CD4-positive, alpha-beta memory T cell (primary cell): Measurements from ENCODE around the gene DHH. TPM values are rescaled to one million over a fixed set of nuclear protein-coding genes. Genes with fewer than 3 reads are reported as not detected.

ENCODE experiments used
- CTCF ChIA-PET: fragments of 350-600 bp; sonication (Branson Sonifier 250); formaldehyde crosslinking; loops from one replicate; lab custom pipeline; 2021; ENCODE audit warnings: inconsistent platforms; ENCODE audit not compliant: partially characterized antibody; lab: Charles Lee
- POLR2A ChIA-PET: fragments of 350-600 bp; sonication (Branson Sonifier 250); formaldehyde crosslinking; loops from one replicate; lab custom pipeline; 2021; ENCODE audit not compliant: partially characterized antibody; lab: Charles Lee
- DNase-seq, 5 donors: peaks; one replicate each; pipeline versions ENCODE4 v3.0.0 to v3.0.0-alpha.2; 2020 to 2022; ENCODE audit warnings: mixed read lengths in 1 of 5
- H3K27ac ChIP-seq: one replicate; pipeline ENCODE4 v1.7.0; 2013; ENCODE audit warnings: low read depth, low read length
- H3K27me3 ChIP-seq: 2 replicates; pipeline ENCODE4 v1.7.0; 2013; ENCODE audit warnings: mild to moderate bottlenecking, low read length, moderate library complexity; ENCODE audit not compliant: insufficient read depth
- H3K36me3 ChIP-seq: 2 replicates; pipeline ENCODE4 v1.7.0; 2013; ENCODE audit warnings: mild to moderate bottlenecking, low read length, moderate library complexity; ENCODE audit not compliant: insufficient read depth
- H3K4me1 ChIP-seq: 2 replicates; pipeline ENCODE4 v1.7.0; 2013; ENCODE audit warnings: mild to moderate bottlenecking, low read length, moderate library complexity; ENCODE audit not compliant: insufficient read depth
- H3K4me3 ChIP-seq, 2 donors: one replicate each; pipeline ENCODE4 v1.7.0; 2013; ENCODE audit warnings: low read length in 2 of 2, mild to moderate bottlenecking in 1 of 2
- H3K9me3 ChIP-seq, 2 donors: one replicate each; pipeline ENCODE4 v1.7.0; 2013; ENCODE audit warnings: low read length in 2 of 2, control low read depth in 1 of 2; ENCODE audit not compliant: control insufficient read depth in 1 of 2
- H3K27ac Mint-ChIP-seq, 7 donors: one replicate each; pipeline ENCODE4 v1.8.0; 2020 to 2021; ENCODE audit warnings: mixed read lengths in 7 of 7, mild to moderate bottlenecking in 6 of 7, inconsistent platforms in 3 of 7, moderate library complexity in 3 of 7
- H3K27me3 Mint-ChIP-seq, 2 donors: one replicate each; pipeline ENCODE4 v1.8.0; 2020 to 2021; ENCODE audit warnings: mixed read lengths in 2 of 2
- H3K36me3 Mint-ChIP-seq, 2 donors: one replicate each; pipeline ENCODE4 v1.8.0; 2020 to 2021; ENCODE audit warnings: mixed read lengths in 2 of 2, inconsistent platforms in 1 of 2, mild to moderate bottlenecking in 1 of 2
- H3K4me1 Mint-ChIP-seq, 4 donors: one replicate each; pipeline ENCODE4 v1.8.0; 2020 to 2021; ENCODE audit warnings: mixed read lengths in 4 of 4, mild to moderate bottlenecking in 1 of 4
- H3K4me3 Mint-ChIP-seq, 8 donors: one replicate each; pipeline ENCODE4 v1.8.0; 2020 to 2021; ENCODE audit warnings: mixed read lengths in 8 of 8, mild to moderate bottlenecking in 7 of 8, moderate library complexity in 6 of 8, inconsistent platforms in 3 of 8
- H3K9me3 Mint-ChIP-seq, 8 donors: one replicate each; pipeline ENCODE4 v1.8.0; 2020 to 2021; ENCODE audit warnings: mixed read lengths in 8 of 8, mild to moderate bottlenecking in 5 of 8, inconsistent platforms in 3 of 8, moderate library complexity in 1 of 8
- intact Hi-C: fragments of 100-400 bp; cut with micrococcal nuclease; formaldehyde crosslinking; loops from one replicate; pipeline ENCODE4 v1.15.1; 2023
- polyA plus RNA-seq, 2 donors: library from polyadenylated mRNA; unstranded; fragments of 300-500 nt; fragmentation: Illumina TruSeq; gene quantifications; one replicate each; pipeline ENCODE4 v1.2.3, GENCODE V29; 2021
- total RNA-seq, 2 experiments: library from RNA; stranded (reverse); gene quantifications; one replicate each; pipeline ENCODE4 v1.2.3, GENCODE V29; 2021

Gene DHH
- total and polyA plus RNA-seq, 4 experiments from 2014 or later = 0.35 to 0.44 TPM; not detected in 2

- Histone ChIP-seq H3K27ac (no peak overlapping the region), H3K4me1 (peaks cover 2% of the 10 kb centered on the region), H3K27me3 (no peaks in the 10 kb centered on the region), H3K36me3 (peaks cover 94% of the 10 kb centered on the region), H3K9me3 (no peaks in the 10 kb centered on the region), H3K4me3 (no peak overlapping the region)
- ChIA-PET POLR2A (interaction anchor here (0.7 to 1.2 kb wide), 2 partner anchors 18 to 20 kb away, joined by 3 read pairs; partner anchors contain the start of gene RHEBL1), CTCF (interaction anchor here (2.1 to 4.0 kb wide), 2 partner anchors 14 to 39 kb away, joined by 9 to 20 read pairs; no protein-coding TSS in a partner anchor)
- Mint-ChIP-seq H3K27me3 (no peaks in the 10 kb centered on the region), H3K27ac (no peak overlapping the region), H3K36me3 (peaks cover 60 to 88% of the 10 kb centered on the region in 2 donors), H3K4me3 (no peak overlapping the region), H3K4me1 (peaks cover 6 to 25% (median 8%) of the 10 kb centered on the region in 4 donors), H3K9me3 (no peaks in the 10 kb centered on the region)
- intact Hi-C loops = no loop called here
- DNase-seq = no peak
Measured at GRCh38 chr12:49049566-49050224, 44.9 kb downstream of the DHH start.

- POLR2A ChIA-PET = no interaction called here
- Histone ChIP-seq H3K9me3 (no peaks in the 10 kb centered on the region), H3K27me3 (no peaks in the 10 kb centered on the region), H3K4me3 (no peak overlapping the region), H3K27ac (no peak overlapping the region), H3K4me1 (no peaks in the 10 kb centered on the region), H3K36me3 (peaks cover 94% of the 10 kb centered on the region)
- Mint-ChIP-seq H3K4me1 (peaks cover 3 to 26% (median 7%) of the 10 kb centered on the region in 4 donors), H3K4me3 (peak overlapping the region in 1 of 8 donors; percentile 26), H3K36me3 (peaks cover 64 to 92% of the 10 kb centered on the region in 2 donors), H3K9me3 (no peaks in the 10 kb centered on the region), H3K27ac (peak overlapping the region in 1 of 7 donors; percentile 59), H3K27me3 (no peaks in the 10 kb centered on the region)
- intact Hi-C loops = no loop called here
- CTCF ChIA-PET = interaction anchor here (0.9 to 4.0 kb wide), 4 partner anchors 10 to 40 kb away, joined by 3 to 20 read pairs (median 6); no protein-coding TSS in a partner anchor
- DNase-seq = no peak
Measured at GRCh38 chr12:49048953-49049352, 45.6 kb downstream of the DHH start.

- no peaks in the 10 kb centered on the region for H3K9me3 ChIP-seq
- ChIA-PET CTCF (interaction anchor here (1.0 kb wide), 2 partner anchors 17 to 54 kb away, joined by 3 read pairs; no protein-coding TSS in a partner anchor), POLR2A (interaction anchor here (0.6 to 1.0 kb wide), 3 partner anchors 28 to 53 kb away, joined by 3 to 4 read pairs (median 4); no protein-coding TSS in a partner anchor)
- H3K36me3 ChIP-seq = peaks cover 93% of the 10 kb centered on the region
- H3K4me3 Mint-ChIP-seq = no peak overlapping the region
- H3K27ac Mint-ChIP-seq = peak overlapping the region in 1 of 7 donors; percentile 57
- H3K27me3 Mint-ChIP-seq = no peaks in the 10 kb centered on the region
- no peak for DNase-seq
- peaks cover 3 to 18% (median 6%) of the 10 kb centered on the region in 4 donors for H3K4me1 Mint-ChIP-seq
- H3K4me1 ChIP-seq = no peaks in the 10 kb centered on the region
- H3K27ac ChIP-seq = no peak overlapping the region
- H3K27me3 ChIP-seq = no peaks in the 10 kb centered on the region
- H3K9me3 Mint-ChIP-seq = no peaks in the 10 kb centered on the region
- intact Hi-C loops = no loop called here
- peaks cover 52 to 91% of the 10 kb centered on the region in 2 donors for H3K36me3 Mint-ChIP-seq
- H3K4me3 ChIP-seq = no peak overlapping the region
Measured at GRCh38 chr12:49046129-49046895, 48.3 kb downstream of the DHH start.

- no peaks in the 10 kb centered on the region for H3K4me1 ChIP-seq
- H3K27me3 ChIP-seq = no peaks in the 10 kb centered on the region
- DNase-seq = no peak
- ChIA-PET CTCF (interaction anchor here (0.6 to 3.0 kb wide), 20 partner anchors 11 to 105 kb away, joined by 3 to 17 read pairs (median 4); partner anchors contain the start of genes DDN and WNT1), POLR2A (interaction anchor here (0.8 kb wide), 1 partner anchor 191 kb away, joined by 3 read pairs; no protein-coding TSS in a partner anchor)
- Mint-ChIP-seq H3K4me3 (no peak overlapping the region), H3K27ac (peak overlapping the region in 3 of 7 donors; percentile 37 to 92 (median 61)), H3K9me3 (no peaks in the 10 kb centered on the region), H3K4me1 (peaks cover 3 to 10% (median 4%) of the 10 kb centered on the region in 4 donors), H3K36me3 (peaks cover 47 to 90% of the 10 kb centered on the region in 2 donors), H3K27me3 (no peaks in the 10 kb centered on the region)
- no peak overlapping the region for H3K27ac ChIP-seq
- no peaks in the 10 kb centered on the region for H3K9me3 ChIP-seq
- no peak overlapping the region for H3K4me3 ChIP-seq
- peaks cover 88% of the 10 kb centered on the region for H3K36me3 ChIP-seq
- intact Hi-C loops = no loop called here
Measured at GRCh38 chr12:49044660-49045059, 49.9 kb downstream of the DHH start.

- Histone ChIP-seq H3K4me1 (no peaks in the 10 kb centered on the region), H3K27me3 (no peaks in the 10 kb centered on the region), H3K36me3 (peaks cover 88% of the 10 kb centered on the region), H3K4me3 (no peak overlapping the region), H3K27ac (no peak overlapping the region), H3K9me3 (no peaks in the 10 kb centered on the region)
- ChIA-PET POLR2A (interaction anchor here (0.7 to 1.1 kb wide), 4 partner anchors 12 to 191 kb away, joined by 3 read pairs; no protein-coding TSS in a partner anchor), CTCF (interaction anchor here (0.6 to 3.0 kb wide), 32 partner anchors 10 to 288 kb away, joined by 3 to 17 read pairs (median 4); partner anchors contain the start of genes DDN and WNT1)
- H3K36me3 Mint-ChIP-seq = peaks cover 47 to 86% of the 10 kb centered on the region in 2 donors
- no peaks in the 10 kb centered on the region for H3K9me3 Mint-ChIP-seq
- H3K27me3 Mint-ChIP-seq = no peaks in the 10 kb centered on the region
- H3K4me3 Mint-ChIP-seq = no peak overlapping the region
- DNase-seq = peak; percentile 74 to 84 (median 77)
- H3K4me1 Mint-ChIP-seq = peaks cover 3 to 10% (median 4%) of the 10 kb centered on the region in 4 donors
- intact Hi-C loops = no loop called here
- H3K27ac Mint-ChIP-seq = peak overlapping the region; percentile 24 to 88 (median 75)
Measured at GRCh38 chr12:49043856-49044258, 50.7 kb downstream of the DHH start.

- peak overlapping the region; percentile 24 to 85 (median 74) for H3K27ac Mint-ChIP-seq
- POLR2A ChIA-PET = interaction anchor here (0.7 to 1.4 kb wide), 4 partner anchors 11 to 47 kb away, joined by 3 read pairs; no protein-coding TSS in a partner anchor
- peaks cover 43 to 86% of the 10 kb centered on the region in 2 donors for H3K36me3 Mint-ChIP-seq
Measured at GRCh38 chr12:49043241-49043640, 51.4 kb downstream of the DHH start.

More at GRCh38 chr12:49043241-49043640, 51.4 kb downstream of the DHH start:
- no peak overlapping the region for H3K27ac ChIP-seq
- CTCF ChIA-PET = interaction anchor here (0.6 to 3.0 kb wide), 29 partner anchors 9 to 288 kb away, joined by 3 to 17 read pairs (median 4); partner anchors contain the start of genes DDN and WNT1
- Mint-ChIP-seq H3K9me3 (no peaks in the 10 kb centered on the region), H3K27me3 (no peaks in the 10 kb centered on the region), H3K4me3 (no peak overlapping the region), H3K4me1 (peaks cover 3 to 10% (median 4%) of the 10 kb centered on the region in 4 donors)
- no peak overlapping the region for H3K4me3 ChIP-seq
- H3K36me3 ChIP-seq = peaks cover 88% of the 10 kb centered on the region
- DNase-seq = no peak
- no peaks in the 10 kb centered on the region for H3K9me3 ChIP-seq
- H3K4me1 ChIP-seq = no peaks in the 10 kb centered on the region
- intact Hi-C loops = no loop called here
- no peaks in the 10 kb centered on the region for H3K27me3 ChIP-seq
